Esophagus mucosa (tissue), 1 donor: ENCODE data around the gene FARS2. TPM values are rescaled to one million over a fixed set of nuclear protein-coding genes. Genes with fewer than 3 reads are reported as not detected.
"Not testable (repeated sequence)": the region's sequence is repeated elsewhere in the genome, so short reads cannot be mapped to it uniquely, and the experiment has no call there.

Experiments
- ATAC-seq: fragments of 200-7000 bp; cut with Tn5 transposase; one replicate; pipeline ENCODE4 v1.9.1; 2020
- total RNA-seq: library from RNA; stranded (reverse); gene quantifications from one replicate; pipeline ENCODE4 v1.2.4, GENCODE V29; 2023
- donor health status: DM: yes; HTN: yes; CAD: no.

FARS2 gene
- total RNA-seq, 1 donor from 2014 or later = 15.4 TPM

GRCh38 chr6:5550631-5551030 lies 289.3 kb downstream of the FARS2 start:
- peak; percentile 47 for ATAC-seq

GRCh38 chr6:5552243-5552642 lies 290.9 kb downstream of the FARS2 start:
- ATAC-seq = no peak

DNA sequence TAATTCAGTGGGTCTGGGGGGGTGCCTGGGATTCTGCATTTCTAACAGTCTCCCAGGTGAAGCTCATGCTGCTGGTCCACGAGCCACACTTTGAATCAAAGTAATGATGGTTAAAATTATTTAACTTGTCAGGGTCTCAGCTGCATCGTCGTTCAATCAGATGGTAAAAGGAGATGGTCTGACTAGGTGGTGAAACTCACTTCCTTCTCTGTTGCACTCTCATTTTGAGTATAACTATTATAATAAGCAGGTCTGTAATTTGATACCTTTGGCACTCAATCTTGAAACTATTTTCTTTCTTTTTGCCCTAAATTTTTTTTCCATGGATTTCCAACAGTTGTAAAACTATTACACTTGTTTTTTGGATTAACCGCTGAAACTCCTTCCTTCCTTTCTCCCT lies 292.5 kb downstream of the FARS2 start:
- no peak for ATAC-seq

DNA sequence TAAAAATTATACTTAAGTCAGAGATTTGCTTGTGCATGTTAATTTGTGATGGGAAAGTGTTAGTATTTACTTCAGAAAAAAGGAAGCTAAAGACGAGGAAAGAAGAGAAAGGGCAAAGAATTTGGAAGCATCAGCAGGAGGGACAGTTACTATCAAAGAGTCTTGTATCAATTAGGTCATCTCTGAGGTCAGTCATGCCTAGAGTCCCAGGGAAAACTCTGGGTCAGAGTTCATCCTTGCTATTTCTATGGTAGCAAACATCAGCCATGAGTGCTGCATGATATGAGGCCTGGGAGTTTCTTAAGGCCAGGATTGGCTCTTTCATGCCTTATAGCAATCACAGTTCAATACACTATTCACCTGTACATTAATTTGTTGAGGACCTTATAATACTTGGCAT lies 292.9 kb downstream of the FARS2 start:
- no peak for ATAC-seq

GRCh38 chr6:5556011-5556410 lies 294.7 kb downstream of the FARS2 start:
- ATAC-seq = peak; percentile 94

DNA sequence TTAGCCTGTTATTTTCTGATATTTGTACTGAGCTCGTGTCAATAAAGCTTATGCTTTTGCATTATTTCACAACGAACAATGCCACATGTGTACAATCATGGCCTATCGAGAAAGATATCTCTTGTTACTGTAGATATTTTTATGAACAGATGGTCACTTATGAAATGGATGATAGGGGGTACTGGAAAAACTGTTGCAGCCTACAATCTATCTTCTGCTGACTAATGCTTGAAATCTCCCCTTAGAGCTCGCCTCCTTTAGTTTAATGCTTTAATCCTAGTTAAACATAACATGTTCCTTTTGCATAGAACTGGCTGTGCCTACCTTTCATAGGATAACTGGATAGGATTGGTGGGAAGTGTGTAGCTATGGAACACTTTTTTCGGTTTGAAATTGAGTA lies 296.2 kb downstream of the FARS2 start:
- ATAC-seq = no peak

- ATAC-seq = no peak
Measured at GRCh38 chr6:5559651-5560050, 298.3 kb downstream of the FARS2 start.

DNA sequence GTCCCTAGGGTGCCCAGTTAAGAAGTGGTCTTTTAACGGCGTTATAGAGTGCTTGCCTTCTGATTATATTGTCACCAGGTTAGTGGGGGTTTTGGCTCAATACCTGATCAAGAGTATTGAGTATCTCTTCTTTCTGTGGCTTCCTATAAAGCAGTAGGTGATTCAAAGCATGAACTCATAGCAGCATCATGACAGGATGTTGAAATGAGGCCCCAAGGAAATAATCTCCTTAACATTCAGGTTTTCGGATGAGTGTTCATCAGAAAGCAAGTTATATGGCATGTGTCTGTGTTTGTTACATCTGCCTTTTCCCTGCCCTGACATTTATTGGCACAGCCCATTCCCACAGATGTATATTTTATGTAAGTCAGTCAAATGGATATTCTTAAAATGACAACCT lies 301.0 kb downstream of the FARS2 start:
- ATAC-seq = peak; percentile 77

- no peak for ATAC-seq
Measured at GRCh38 chr6:5563086-5563485, 301.8 kb downstream of the FARS2 start.

- not testable (repeated sequence) for ATAC-seq
Measured at GRCh38 chr6:5564746-5565145, 303.4 kb downstream of the FARS2 start.

DNA sequence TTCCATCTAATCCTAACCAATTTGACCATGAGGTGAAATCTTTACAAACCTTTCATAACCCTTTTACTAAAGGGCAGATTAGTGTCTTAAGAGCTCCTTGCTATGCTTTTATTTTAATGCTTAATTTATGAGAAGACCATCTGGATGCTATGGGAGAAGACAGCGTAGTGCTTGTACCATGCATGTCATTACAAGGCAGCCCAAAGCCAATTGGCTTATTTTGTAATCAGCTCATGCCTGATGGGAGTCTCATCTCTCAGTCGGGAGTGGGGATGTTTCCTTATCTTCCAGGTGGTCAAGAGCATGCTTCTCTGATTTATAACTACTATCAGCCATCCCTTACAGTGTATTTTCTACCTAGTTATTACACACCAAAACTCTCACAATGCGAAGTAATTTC lies 304.7 kb downstream of the FARS2 start:
- no peak for ATAC-seq

- ATAC-seq = peak; percentile 29
Measured at GRCh38 chr6:5566718-5567117, 305.4 kb downstream of the FARS2 start.

GRCh38 chr6:5567352-5567751 lies 306.0 kb downstream of the FARS2 start:
- ATAC-seq = no peak

DNA sequence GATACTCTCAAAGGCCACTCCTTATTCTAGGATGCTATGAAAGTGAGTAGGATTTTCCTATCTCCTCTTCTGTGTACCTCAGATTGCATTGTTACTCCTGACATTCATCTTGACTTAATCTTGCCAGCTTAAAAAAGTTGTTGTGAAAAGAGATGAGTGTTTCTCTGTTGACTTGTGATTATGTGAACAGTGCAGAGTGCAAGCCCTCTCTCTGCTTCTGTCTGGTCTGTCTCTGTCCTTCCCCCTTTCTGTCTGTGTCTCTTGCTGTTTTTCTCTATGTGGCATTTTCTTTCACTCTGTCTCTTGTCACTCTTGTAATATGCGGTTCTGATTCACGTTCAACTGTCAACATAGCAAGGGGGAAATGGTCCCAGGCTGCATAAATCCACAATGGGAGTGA lies 306.6 kb downstream of the FARS2 start:
- no peak for ATAC-seq

- no peak for ATAC-seq
Measured at GRCh38 chr6:5569491-5569890, 308.2 kb downstream of the FARS2 start.

GRCh38 chr6:5570641-5571040 lies 309.3 kb downstream of the FARS2 start:
- no peak for ATAC-seq

- ATAC-seq = no peak
Measured at GRCh38 chr6:5580736-5581581, 319.6 kb downstream of the FARS2 start.

DNA sequence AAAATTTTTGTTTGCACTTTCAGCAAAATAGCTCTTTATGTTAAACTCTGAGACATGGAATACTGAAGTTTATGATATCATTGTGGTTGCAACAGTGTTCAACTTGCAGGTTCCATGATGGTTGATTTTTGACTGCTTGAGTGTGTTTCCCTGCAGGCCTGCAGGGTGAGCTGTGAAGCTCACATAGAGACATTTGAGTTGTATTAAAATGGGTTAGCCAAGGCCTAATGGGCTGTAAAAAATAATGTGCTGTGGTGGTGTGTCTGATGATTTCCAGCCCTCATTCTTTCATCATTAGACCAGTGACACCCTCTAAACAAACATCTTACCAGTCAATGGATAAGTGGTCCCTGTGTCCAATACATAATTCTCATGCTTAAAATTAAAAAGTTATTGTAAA lies 321.4 kb downstream of the FARS2 start:
- no peak for ATAC-seq

GRCh38 chr6:5583528-5583927 lies 322.2 kb downstream of the FARS2 start:
- ATAC-seq = no peak

DNA sequence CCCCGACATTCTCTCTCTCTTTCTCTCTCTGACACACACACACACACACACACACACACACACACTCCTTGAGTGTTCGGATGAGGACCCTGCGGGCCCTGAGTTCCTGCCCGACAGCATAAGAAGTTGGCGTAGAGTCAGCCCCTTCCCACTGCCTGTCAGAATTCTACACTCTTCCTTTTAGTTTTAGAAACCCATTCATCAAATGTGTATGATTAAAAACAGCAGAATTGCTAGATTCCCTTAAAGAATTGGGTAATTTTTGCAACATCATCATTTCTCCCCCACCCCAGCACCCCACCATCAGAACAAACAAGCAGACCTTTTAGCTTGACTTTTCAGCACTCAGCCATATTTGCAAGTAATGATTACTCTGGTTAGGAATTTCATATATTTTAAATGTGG lies 322.8 kb downstream of the FARS2 start:
- no peak for ATAC-seq

DNA sequence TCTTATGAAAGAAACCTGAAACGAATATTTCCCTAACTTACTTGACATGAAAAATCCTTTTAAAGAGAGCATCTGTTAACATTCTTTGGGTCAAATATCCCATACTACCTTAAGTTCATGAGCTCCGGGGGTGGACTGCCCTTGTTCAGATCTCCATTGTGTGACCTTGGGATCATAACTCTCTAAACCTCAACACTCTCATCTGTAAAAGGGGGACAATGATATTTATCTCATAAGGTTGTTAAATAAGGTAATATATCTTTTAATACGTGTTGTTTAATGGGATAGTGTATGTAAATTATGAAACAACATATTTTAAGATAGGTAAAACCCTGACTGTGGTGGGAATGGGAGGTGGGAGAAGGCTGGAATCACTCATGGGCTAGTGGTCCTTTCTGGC lies 326.3 kb downstream of the FARS2 start:
- no peak for ATAC-seq

- ATAC-seq = no peak
Measured at GRCh38 chr6:5589422-5590141, 328.3 kb downstream of the FARS2 start.

DNA sequence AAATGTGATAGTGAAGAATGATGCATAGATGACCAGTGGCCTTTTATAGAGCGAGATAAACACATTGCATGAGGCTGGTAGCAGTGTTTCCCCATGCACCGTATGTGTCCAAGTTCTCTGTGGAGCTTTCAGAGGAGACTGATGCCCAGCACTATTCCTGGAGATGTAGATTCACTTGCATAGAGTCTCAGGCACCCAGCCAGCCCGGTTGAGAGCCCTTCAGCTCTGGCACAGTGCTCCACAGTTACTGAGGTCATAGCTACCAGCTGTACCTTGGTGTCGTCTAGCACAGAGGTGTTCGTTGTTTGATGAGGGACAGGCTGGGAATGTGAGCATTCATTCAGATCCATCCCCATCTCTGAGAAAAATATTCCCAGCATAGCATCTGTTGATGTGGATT lies 328.9 kb downstream of the FARS2 start:
- no peak for ATAC-seq

- no peak for ATAC-seq
Measured at GRCh38 chr6:5592886-5593519, 331.7 kb downstream of the FARS2 start.
